ENCODE results near the gene RPTOR.

Gene RPTOR

DNA sequence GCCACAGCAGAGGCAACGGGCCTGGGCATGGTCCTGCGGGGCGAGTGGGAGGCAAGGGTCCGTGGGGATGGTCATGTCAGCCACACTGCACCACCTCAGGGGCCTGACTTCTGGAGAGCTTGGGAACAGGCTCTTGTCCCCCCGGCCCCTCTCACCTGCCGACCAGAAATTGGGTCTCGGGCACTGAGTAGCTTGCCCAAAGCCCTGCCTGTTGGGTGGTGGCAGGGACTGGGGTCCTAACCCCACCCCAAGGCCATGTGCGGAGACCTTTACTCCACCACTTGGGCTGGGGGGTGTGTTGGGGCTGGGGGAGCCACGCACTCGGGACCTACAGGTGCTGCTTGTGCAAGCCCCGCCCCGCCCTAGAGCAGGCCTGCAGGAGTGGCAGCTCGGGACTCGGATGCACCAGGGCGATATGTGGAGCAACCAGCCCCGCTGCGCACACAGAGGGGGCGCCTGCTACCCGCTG lies 422.8 kb downstream of the RPTOR start:
- H3K36me3 ChIP-seq (ENCODE audit: control insufficient read depth in 2 of 2, insufficient read depth in 1 of 2, low read length in 2 of 2), result peaks cover 0 to 15% of the 10 kb centered on the region in 2 experiments; a peak in 1 of 3 replicates
- ChIA-PET POLR2A (no interaction called here), CTCF (interaction anchor here (0.6 to 0.7 kb wide), 2 partner anchors 536 to 667 kb away, joined by 3 to 4 read pairs; no protein-coding TSS in a partner anchor)
- no peak overlapping the region for H3K4me3 ChIP-seq (ENCODE audit: low read depth, low read length)
- TF ChIP-seq ZNF837 (tag by site-specific recombination; IDR thresholded peaks at IDR 0.05) (no peak), GFI1B (tag by site-specific recombination; IDR thresholded peaks at IDR 0.05) (no peak), SCRT2 (tag by site-specific recombination; IDR thresholded peaks at IDR 0.05) (peak; percentile 22; the same call in 1 of the 2 replicates)
- TF ChIP-seq, protein P1, sequence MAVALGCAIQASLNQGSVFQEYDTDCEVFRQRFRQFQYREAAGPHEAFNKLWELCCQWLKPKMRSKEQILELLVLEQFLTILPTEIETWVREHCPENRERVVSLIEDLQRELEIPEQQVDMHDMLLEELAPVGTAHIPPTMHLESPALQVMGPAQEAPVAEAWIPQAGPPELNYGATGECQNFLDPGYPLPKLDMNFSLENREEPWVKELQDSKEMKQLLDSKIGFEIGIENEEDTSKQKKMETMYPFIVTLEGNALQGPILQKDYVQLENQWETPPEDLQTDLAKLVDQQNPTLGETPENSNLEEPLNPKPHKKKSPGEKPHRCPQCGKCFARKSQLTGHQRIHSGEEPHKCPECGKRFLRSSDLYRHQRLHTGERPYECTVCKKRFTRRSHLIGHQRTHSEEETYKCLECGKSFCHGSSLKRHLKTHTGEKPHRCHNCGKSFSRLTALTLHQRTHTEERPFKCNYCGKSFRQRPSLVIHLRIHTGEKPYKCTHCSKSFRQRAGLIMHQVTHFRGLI (tag by site-specific recombination; IDR thresholded peaks at IDR 0.05), result no peak
- H3K4me1 ChIP-seq (ENCODE audit: control insufficient read depth, insufficient read depth, low read length), result no peaks in the 10 kb centered on the region
- H3K27ac ChIP-seq (ENCODE audit: extremely low read depth, low read depth, low read length), result no peak overlapping the region
- H3K9me3 ChIP-seq (ENCODE audit: control insufficient read depth, insufficient read depth, low read depth, low read length), result no peaks in the 10 kb centered on the region

DNA sequence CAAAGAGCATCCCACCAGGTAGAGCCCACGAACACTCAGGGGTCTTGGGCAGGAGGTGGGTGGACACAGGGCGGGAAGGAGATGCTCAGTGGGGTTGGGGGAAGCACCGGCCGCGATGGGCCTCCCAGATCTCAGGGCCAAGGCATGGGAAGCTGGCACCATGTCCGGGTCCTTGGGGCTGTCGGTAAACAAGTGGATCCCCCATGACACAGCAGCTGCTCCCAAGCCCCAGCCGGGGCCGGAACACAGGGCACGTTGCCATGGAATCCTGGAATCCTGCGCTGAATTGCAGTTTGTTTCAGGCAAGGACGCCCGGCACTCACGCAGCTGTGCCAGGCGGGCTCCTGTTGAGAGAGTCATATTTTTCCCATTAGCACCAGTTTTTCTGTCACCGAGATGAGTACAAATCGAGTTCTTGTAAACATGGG lies 424.0 kb downstream of the RPTOR start:
- ChIA-PET CTCF (no interaction called here), POLR2A (no interaction called here)

DNA sequence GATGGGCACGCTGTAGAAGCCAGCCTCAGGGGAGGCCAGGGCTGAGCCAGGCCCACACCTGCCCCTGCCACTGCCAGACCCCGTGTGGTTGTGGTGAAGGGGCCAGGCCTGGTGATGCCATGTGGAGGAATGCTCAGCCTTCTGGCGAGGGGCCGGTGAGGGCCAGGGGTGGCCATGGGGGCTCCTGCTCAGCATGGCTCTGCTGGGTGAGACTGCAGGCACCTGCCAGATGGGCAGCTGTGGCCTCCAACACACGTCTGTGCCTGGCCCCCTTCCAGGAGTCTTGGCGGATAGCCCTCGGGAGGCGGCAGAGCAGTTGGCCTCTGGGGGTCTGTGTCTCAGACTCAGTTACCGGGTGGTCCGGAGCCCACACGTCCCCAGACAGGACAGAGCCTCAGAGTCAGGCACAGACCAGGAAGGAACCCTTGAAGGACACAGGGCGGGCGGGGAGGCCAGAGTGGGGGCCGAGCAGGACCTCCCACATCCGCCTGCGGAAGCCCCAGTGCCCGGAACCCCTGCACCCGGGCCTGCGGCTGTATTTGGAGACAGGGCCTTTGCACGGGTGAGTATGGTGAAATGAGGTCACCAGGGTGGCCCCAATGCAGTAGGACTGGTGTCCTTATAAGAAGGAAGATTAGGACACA lies 424.5 kb downstream of the RPTOR start:
- CTCF ChIA-PET, result interaction anchor here (0.6 to 1.8 kb wide), 4 partner anchors 10 to 542 kb away, joined by 3 to 14 read pairs (median 7); no protein-coding TSS in a partner anchor

More for the DNA sequence above, 424.0 kb downstream of the RPTOR start:
- no peak for TF ChIP-seq ZNF704 (tag by site-specific recombination; IDR thresholded peaks at IDR 0.05)
- TF ChIP-seq ZNF600 (tag by site-specific recombination; IDR thresholded peaks at IDR 0.05), result 0 out of 2 replicates have a peak, but pooled peaks have one; percentile 8
- H3K9me3 ChIP-seq (ENCODE audit: control insufficient read depth, insufficient read depth, low read depth, low read length), result no peaks in the 10 kb centered on the region
- H3K36me3 ChIP-seq (ENCODE audit: control insufficient read depth in 2 of 2, insufficient read depth in 1 of 2, low read length in 2 of 2), result peaks cover 0 to 14% of the 10 kb centered on the region in 2 experiments; a peak in 1 of 3 replicates
- no peak overlapping the region for H3K27ac ChIP-seq (ENCODE audit: extremely low read depth, low read depth, low read length)
- H3K4me1 ChIP-seq (ENCODE audit: control insufficient read depth, insufficient read depth, low read length), result no peaks in the 10 kb centered on the region
- H3K4me3 ChIP-seq (ENCODE audit: low read depth, low read length), result no peak overlapping the region

More for the DNA sequence above, 424.5 kb downstream of the RPTOR start:
- peaks cover 0 to 14% of the 10 kb centered on the region in 2 experiments; a peak in 1 of 3 replicates for H3K36me3 ChIP-seq (ENCODE audit: control insufficient read depth in 2 of 2, insufficient read depth in 1 of 2, low read length in 2 of 2)
- no peak overlapping the region for H3K27ac ChIP-seq (ENCODE audit: extremely low read depth, low read depth, low read length)
- no peak overlapping the region for H3K4me3 ChIP-seq (ENCODE audit: low read depth, low read length)
- 0 out of 2 replicates have a peak, but pooled peaks have one; percentile 37 for TF ChIP-seq ZNF335 (tag by site-specific recombination; conservative IDR thresholded peaks at IDR 0.05)
- peak; percentile 70 for TF ChIP-seq ZNF623 (tag by site-specific recombination; IDR thresholded peaks at IDR 0.05)
- TF ChIP-seq ZNF600 (tag by site-specific recombination; IDR thresholded peaks at IDR 0.05), result 0 out of 2 replicates have a peak, but pooled peaks have one; percentile 3
- TF ChIP-seq, protein P2, sequence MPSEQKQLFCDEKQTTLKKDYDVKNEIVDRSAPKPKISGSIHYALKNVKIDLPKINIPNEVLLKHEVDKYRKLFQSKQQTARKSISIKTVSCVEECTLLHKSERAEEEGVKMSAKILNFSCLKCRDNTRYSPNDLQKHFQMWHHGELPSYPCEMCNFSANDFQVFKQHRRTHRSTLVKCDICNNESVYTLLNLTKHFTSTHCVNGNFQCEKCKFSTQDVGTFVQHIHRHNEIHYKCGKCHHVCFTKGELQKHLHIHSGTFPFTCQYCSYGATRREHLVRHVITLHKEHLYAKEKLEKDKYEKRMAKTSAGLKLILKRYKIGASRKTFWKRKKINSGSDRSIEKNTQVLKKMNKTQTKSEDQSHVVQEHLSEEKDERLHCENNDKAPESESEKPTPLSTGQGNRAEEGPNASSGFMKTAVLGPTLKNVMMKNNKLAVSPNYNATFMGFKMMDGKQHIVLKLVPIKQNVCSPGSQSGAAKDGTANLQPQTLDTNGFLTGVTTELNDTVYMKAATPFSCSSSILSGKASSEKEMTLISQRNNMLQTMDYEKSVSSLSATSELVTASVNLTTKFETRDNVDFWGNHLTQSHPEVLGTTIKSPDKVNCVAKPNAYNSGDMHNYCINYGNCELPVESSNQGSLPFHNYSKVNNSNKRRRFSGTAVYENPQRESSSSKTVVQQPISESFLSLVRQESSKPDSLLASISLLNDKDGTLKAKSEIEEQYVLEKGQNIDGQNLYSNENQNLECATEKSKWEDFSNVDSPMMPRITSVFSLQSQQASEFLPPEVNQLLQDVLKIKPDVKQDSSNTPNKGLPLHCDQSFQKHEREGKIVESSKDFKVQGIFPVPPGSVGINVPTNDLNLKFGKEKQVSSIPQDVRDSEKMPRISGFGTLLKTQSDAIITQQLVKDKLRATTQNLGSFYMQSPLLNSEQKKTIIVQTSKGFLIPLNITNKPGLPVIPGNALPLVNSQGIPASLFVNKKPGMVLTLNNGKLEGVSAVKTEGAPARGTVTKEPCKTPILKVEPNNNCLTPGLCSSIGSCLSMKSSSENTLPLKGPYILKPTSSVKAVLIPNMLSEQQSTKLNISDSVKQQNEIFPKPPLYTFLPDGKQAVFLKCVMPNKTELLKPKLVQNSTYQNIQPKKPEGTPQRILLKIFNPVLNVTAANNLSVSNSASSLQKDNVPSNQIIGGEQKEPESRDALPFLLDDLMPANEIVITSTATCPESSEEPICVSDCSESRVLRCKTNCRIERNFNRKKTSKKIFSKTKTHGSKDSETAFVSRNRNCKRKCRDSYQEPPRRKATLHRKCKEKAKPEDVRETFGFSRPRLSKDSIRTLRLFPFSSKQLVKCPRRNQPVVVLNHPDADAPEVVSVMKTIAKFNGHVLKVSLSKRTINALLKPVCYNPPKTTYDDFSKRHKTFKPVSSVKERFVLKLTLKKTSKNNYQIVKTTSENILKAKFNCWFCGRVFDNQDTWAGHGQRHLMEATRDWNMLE (tag by site-specific recombination; conservative IDR thresholded peaks at IDR 0.05; ENCODE audit: low read depth), result no peak
- H3K9me3 ChIP-seq (ENCODE audit: control insufficient read depth, insufficient read depth, low read depth, low read length), result no peaks in the 10 kb centered on the region
- POLR2A ChIA-PET, result no interaction called here
- no peaks in the 10 kb centered on the region for H3K4me1 ChIP-seq (ENCODE audit: control insufficient read depth, insufficient read depth, low read length)
